ENCODE results near the gene DSTN. TPM values are rescaled to one million over a fixed set of nuclear protein-coding genes. Genes with fewer than 3 reads are reported as not detected.

The DSTN gene
- total and polyA plus RNA-seq, 2 of the 4 experiments (the other 2 are of a cell fraction) = 221 to 269 TPM

GRCh38 chr20:17529586-17529985 is 40.3 kb upstream of the DSTN start:
- dilution Hi-C loops (cut with HindIII; ENCODE audit: low sequenced_read_pairs, unreplicated experiment) = no loop called here
- POLR2A ChIA-PET (ENCODE audit: unreplicated experiment) = no interaction called here
- in situ Hi-C loops (cut with MboI; ENCODE audit: low sequenced_read_pairs) = no loop called here

More at GRCh38 chr20:17529586-17529985, 40.3 kb upstream of the DSTN start:
- TF ChIP-seq MAFK (IDR thresholded peaks at IDR 0.05; ENCODE audit: low read depth, low read length) (no peak), RAD21 (IDR thresholded peaks at IDR 0.05; ENCODE audit: low read length) (no peak), MXI1 (IDR thresholded peaks at IDR 0.05; ENCODE audit: borderline replicate concordance, low read depth, low read length) (no peak), FOS (IDR thresholded peaks at IDR 0.05; ENCODE audit: low read depth, low read length) (no peak), CTCF (conservative IDR thresholded peaks at IDR 0.05; ENCODE audit: low read depth, low read length) (no peak), MAZ (IDR thresholded peaks at IDR 0.05; ENCODE audit: borderline replicate concordance, low read depth, low read length) (no peak), CHD1 (IDR thresholded peaks at IDR 0.05; ENCODE audit: low read depth, low read length) (no peak), BHLHE40 (IDR thresholded peaks at IDR 0.05; ENCODE audit: low read depth, low read length) (no peak), USF2 (IDR thresholded peaks at IDR 0.05; ENCODE audit: low read depth, low read length) (no peak)
- H3K4me3 ChIP-seq (ENCODE audit: insufficient read depth, low read depth, low read length) = no peak overlapping the region
- no peak overlapping the region for H3K23ac ChIP-seq (ENCODE audit: low read depth, low read length)
- BruUV-seq (replicated peaks) = no TSS peak
- no peaks in the 10 kb centered on the region; the same call in 1 of the 2 replicates for H3K9me1 ChIP-seq (ENCODE audit: insufficient read depth, low read length)
- no peak overlapping the region for H3K9ac ChIP-seq (ENCODE audit: low read depth, low read length)
- no peak overlapping the region for H2AK9ac ChIP-seq (replicated peaks; ENCODE audit: low read depth, low read length, poor library complexity)
- no peaks in the 10 kb centered on the region for H3K36me3 ChIP-seq (ENCODE audit: control insufficient read depth, insufficient read depth, low read length)
- ATAC-seq (ENCODE audit: low read depth) = no peak
- no peak overlapping the region for H2BK20ac ChIP-seq (ENCODE audit: low read depth, low read length)
- no peak overlapping the region for H2BK15ac ChIP-seq (ENCODE audit: low read depth, low read length)
- H3K4me2 ChIP-seq (ENCODE audit: low read depth, low read length) = no peak overlapping the region
- H3K18ac ChIP-seq (ENCODE audit: low read depth, low read length) = no peak overlapping the region
- H2BK5ac ChIP-seq (ENCODE audit: low read depth, low read length, poor library complexity, severe bottlenecking) = no peak overlapping the region
- no peak overlapping the region for H2AK5ac ChIP-seq (ENCODE audit: low read depth, low read length)
- H4K91ac ChIP-seq (ENCODE audit: insufficient read depth, low read depth, low read length) = no peak overlapping the region
- H3K79me1 ChIP-seq (ENCODE audit: low read depth in 1 of 2, low read length in 2 of 2) = no peaks in the 10 kb centered on the region
- no peak overlapping the region for H3K56ac ChIP-seq (ENCODE audit: extremely low read depth, insufficient read depth, low read length)
- no peak overlapping the region for H3K4ac ChIP-seq (ENCODE audit: low read depth, low read length)
- no peak overlapping the region for H4K5ac ChIP-seq (ENCODE audit: low read depth, low read length)
- H3K27me3 ChIP-seq (ENCODE audit: control insufficient read depth, insufficient read depth, low read length) = 0 out of 2 replicates have a peak, but pooled peaks cover 1% of the 10 kb centered on the region
- DNase-seq = no peak
- intact Hi-C loops (cut with micrococcal nuclease) = no loop called here
- no peak overlapping the region for H2AFZ ChIP-seq (replicated peaks; ENCODE audit: low read length, poor library complexity)
- H3K4me1 ChIP-seq (ENCODE audit: control insufficient read depth, insufficient read depth, low read length) = 0 out of 2 replicates have a peak, but pooled peaks cover 2% of the 10 kb centered on the region
- no peak overlapping the region for H3K27ac ChIP-seq (ENCODE audit: insufficient read depth, low read length)
- no peak overlapping the region for H4K8ac ChIP-seq (ENCODE audit: low read depth in 2 of 2, low read length in 2 of 2)
- no peak overlapping the region for H3K14ac ChIP-seq (replicated peaks; ENCODE audit: low read depth, low read length)
- H3K9me3 ChIP-seq (ENCODE audit: control insufficient read depth, insufficient read depth, low read length) = no peaks in the 10 kb centered on the region
- H4K20me1 ChIP-seq (ENCODE audit: insufficient read depth, low read length) = no peaks in the 10 kb centered on the region
- CTCF ChIA-PET = interaction anchor here (0.6 kb wide), 1 partner anchor 906 kb away, joined by 3 read pairs; no protein-coding TSS in a partner anchor
- H2BK120ac ChIP-seq (ENCODE audit: low read depth, low read length) = no peak overlapping the region
